ENCODE measurements around the gene RDH13. TPM values are rescaled to one million over a fixed set of nuclear protein-coding genes. Genes with fewer than 3 reads are reported as not detected.
A peak's percentile ranks its signal among the peaks of the same experiment; 100 is the strongest.
"Not testable (repeated sequence)": the region's sequence is repeated elsewhere in the genome, so short reads cannot be mapped to it uniquely, and the experiment has no call there.

The RDH13 gene
- total RNA-seq, 1 donor from 2014 or later = 14.3 TPM

GRCh38 chr19:55027472-55028337 is 35.2 kb downstream of the RDH13 start:
- FAIRE-seq = no peak

GRCh38 chr19:55027140-55027471 is 35.8 kb downstream of the RDH13 start:
- not testable (repeated sequence) for DNase-seq (ENCODE audit: low spot score in 2 of 2); FAIRE-seq

More at GRCh38 chr19:55027472-55028337, 35.2 kb downstream of the RDH13 start:
- DNase-seq (ENCODE audit: low spot score in 2 of 2) = no peak

GRCh38 chr19:55024111-55024510 is 38.8 kb downstream of the RDH13 start:
- FAIRE-seq = no peak

GRCh38 chr19:55020351-55020750 is 42.6 kb downstream of the RDH13 start:
- DNase-seq (ENCODE audit: low spot score in 2 of 2); FAIRE-seq: not testable (repeated sequence)

More at GRCh38 chr19:55024111-55024510, 38.8 kb downstream of the RDH13 start:
- no peak for DNase-seq (ENCODE audit: low spot score in 2 of 2)

GRCh38 chr19:55018633-55019032 is 44.3 kb downstream of the RDH13 start:
- FAIRE-seq (no peak), DNase-seq (ENCODE audit: low spot score in 2 of 2) (no peak)

GRCh38 chr19:55018216-55018615 is 44.7 kb downstream of the RDH13 start:
- FAIRE-seq (no peak), DNase-seq (ENCODE audit: low spot score in 2 of 2) (no peak)

GRCh38 chr19:55016017-55016416 is 46.9 kb downstream of the RDH13 start:
- DNase-seq (ENCODE audit: low spot score in 2 of 2) (no peak), FAIRE-seq (no peak)

- FAIRE-seq (no peak), DNase-seq (ENCODE audit: low spot score in 2 of 2) (no peak)
Measured at GRCh38 chr19:55015126-55015525, 47.8 kb downstream of the RDH13 start.

GRCh38 chr19:55014714-55015113 is 48.2 kb downstream of the RDH13 start:
- no peak for FAIRE-seq
- DNase-seq (ENCODE audit: low spot score in 2 of 2) = no peak

- FAIRE-seq (no peak), DNase-seq (ENCODE audit: low spot score in 2 of 2) (no peak)
Measured at GRCh38 chr19:55013596-55013995, 49.4 kb downstream of the RDH13 start.

GRCh38 chr19:55012306-55012705 is 50.6 kb downstream of the RDH13 start:
- FAIRE-seq (no peak), DNase-seq (ENCODE audit: low spot score in 2 of 2) (no peak)

- DNase-seq (ENCODE audit: low spot score in 2 of 2); FAIRE-seq: not testable (repeated sequence)
Measured at GRCh38 chr19:55010561-55010960, 52.4 kb downstream of the RDH13 start.

- not testable (repeated sequence) for FAIRE-seq
Measured at GRCh38 chr19:55008781-55009180, 54.2 kb downstream of the RDH13 start.

GRCh38 chr19:55008189-55008588 is 54.8 kb downstream of the RDH13 start:
- not testable (repeated sequence) for DNase-seq (ENCODE audit: low spot score in 2 of 2); FAIRE-seq

More at GRCh38 chr19:55008781-55009180, 54.2 kb downstream of the RDH13 start:
- DNase-seq (ENCODE audit: low spot score in 2 of 2) = not testable (repeated sequence)

GRCh38 chr19:55007537-55007936 is 55.4 kb downstream of the RDH13 start:
- FAIRE-seq; DNase-seq (ENCODE audit: low spot score in 2 of 2): not testable (repeated sequence)

- DNase-seq (ENCODE audit: low spot score in 2 of 2); FAIRE-seq: not testable (repeated sequence)
Measured at GRCh38 chr19:55006795-55007194, 56.2 kb downstream of the RDH13 start.

- DNase-seq (ENCODE audit: low spot score in 2 of 2) (peak in 1 of 2 donors; percentile 44), FAIRE-seq (no peak)
Measured at GRCh38 chr19:55005684-55006488, 57.1 kb downstream of the RDH13 start.

- DNase-seq (ENCODE audit: low spot score in 2 of 2) (no peak), FAIRE-seq (no peak)
Measured at GRCh38 chr19:55000761-55001160, 62.2 kb downstream of the RDH13 start.

GRCh38 chr19:54998751-54999239 is 64.2 kb downstream of the RDH13 start:
- FAIRE-seq; DNase-seq (ENCODE audit: low spot score in 2 of 2): not testable (repeated sequence)

- DNase-seq (ENCODE audit: low spot score in 2 of 2) = no peak
- FAIRE-seq = no peak
Measured at GRCh38 chr19:54995561-54995960, 67.4 kb downstream of the RDH13 start.
